HepG2 (cell line): ENCODE measurements around the gene CES2. TPM values are rescaled to one million over a fixed set of nuclear protein-coding genes. Genes with fewer than 3 reads are reported as not detected.

ENCODE experiments used
- ATF2 ChIP-seq: sonication (generic); formaldehyde crosslinking; IDR thresholded peaks from 2 replicates; pipeline ENCODE4 v1.4.0; 2020; ENCODE audit warnings: missing genetic modification reagents
- EED ChIP-seq: sonication (generic); formaldehyde crosslinking; IDR thresholded peaks from 2 replicates; pipeline ENCODE4 v1.5.0; 2020; ENCODE audit warnings: mild to moderate bottlenecking, missing genetic modification reagents
- HBP1 ChIP-seq: IDR thresholded peaks from 2 replicates; pipeline ENCODE4 v1.6.1; 2016; ENCODE audit warnings: low read depth, control low read depth
- HNF4A ChIP-seq: sonication (generic); formaldehyde crosslinking; IDR thresholded peaks from 2 replicates; pipeline ENCODE4 v1.4.0; 2020; ENCODE audit warnings: missing genetic modification reagents
- NFYB ChIP-seq: sonication (generic); formaldehyde crosslinking; IDR thresholded peaks from 2 replicates; pipeline ENCODE4 v1.4.0; 2020; ENCODE audit warnings: missing genetic modification reagents
- PBX2 ChIP-seq: IDR thresholded peaks from 2 replicates; pipeline ENCODE4 v1.6.1; 2016; ENCODE audit warnings: control low read depth
- SRF ChIP-seq: IDR thresholded peaks from 2 replicates; pipeline ENCODE4 v1.6.1; 2011; ENCODE audit warnings: mild to moderate bottlenecking, low read depth, low read length, moderate library complexity
- TEAD2 ChIP-seq: sonication (generic); formaldehyde crosslinking; IDR thresholded peaks from 2 replicates; pipeline ENCODE4 v1.9.0; 2021; ENCODE audit warnings: missing genetic modification reagents
- UBTF ChIP-seq: sonication (generic); formaldehyde crosslinking; IDR thresholded peaks from 2 replicates; pipeline ENCODE4 v1.4.0; 2020; ENCODE audit warnings: mild to moderate bottlenecking, missing genetic modification reagents
- ZNF414 ChIP-seq: sonication (generic); formaldehyde crosslinking; IDR thresholded peaks from 2 replicates; pipeline ENCODE4 v1.5.0; 2020; ENCODE audit warnings: missing genetic modification reagents
- ZNF510 ChIP-seq: sonication (generic); formaldehyde crosslinking; IDR thresholded peaks from 2 replicates; pipeline ENCODE4 v1.4.0; 2020; ENCODE audit warnings: low read depth, mild to moderate bottlenecking, missing genetic modification reagents
- ZNF598 ChIP-seq: sonication (generic); formaldehyde crosslinking; IDR thresholded peaks from 2 replicates; pipeline ENCODE4 v1.5.1; 2020; ENCODE audit warnings: mild to moderate bottlenecking, missing genetic modification reagents, borderline replicate concordance
- ZNF670 ChIP-seq: sonication (generic); formaldehyde crosslinking; IDR thresholded peaks from 2 replicates; pipeline ENCODE4 v1.8.0; 2022; ENCODE audit warnings: mild to moderate bottlenecking, missing genetic modification reagents, borderline replicate concordance
- ZNF800 ChIP-seq: sonication (generic); formaldehyde crosslinking; IDR thresholded peaks from 2 replicates; pipeline ENCODE4 v1.4.0; 2020; ENCODE audit warnings: missing genetic modification reagents
- ZSCAN25 ChIP-seq: sonication (generic); formaldehyde crosslinking; IDR thresholded peaks from 2 replicates; pipeline ENCODE4 v1.8.0; 2022; ENCODE audit warnings: mild to moderate bottlenecking, missing genetic modification reagents
- polyA plus RNA-seq, 8 experiments: library from polyadenylated mRNA; depleted of rRNA in 3 of 8; stranded (reverse) in 7 of 8; unstranded in 1 of 8; fragments of >200 nt; fragmentation: Illumina TruSeq in 4 of 8; extraction: Trizol in 4 of 8; gene quantifications; 2 replicates each; pipeline versions ENCODE4 v1.2.1 to v1.2.3, GENCODE V29; 2011 to 2016; ENCODE audit warnings: low read depth in 4 of 8, missing spikeins in 1 of 8, mixed read lengths in 1 of 8; ENCODE audit not compliant: insufficient read depth in 1 of 8
- total RNA-seq, 5 experiments: library from RNA; depleted of rRNA; stranded (reverse); fragments of >200 nt; fragmentation: Illumina TruSeq; extraction: Trizol; gene quantifications; 2 replicates each; pipeline ENCODE4 v1.2.3, GENCODE V29; 2016; ENCODE audit warnings: low read depth in 1 of 5

Gene CES2
- total and polyA plus RNA-seq, 2 of the 13 experiments (the other 11 are each of a cell fraction or from before 2014, with no cell fraction given): 50.6 to 63.8 TPM

GRCh38 chr16:66977341-66978113 lies 42.2 kb downstream of the CES2 start (continued):
- no peak for TF ChIP-seq ZNF800 (CRISPR knock-in tag)
- peak; percentile 75; the same call in 1 of the 2 replicates for TF ChIP-seq ZNF510
- TF ChIP-seq TEAD2: no peak
- TF ChIP-seq PBX2: no peak
- peak; percentile 89; the same call in 1 of the 2 replicates for TF ChIP-seq ZNF598
- TF ChIP-seq EED (CRISPR knock-in tag): peak; percentile 96
- TF ChIP-seq SRF: no peak
- peak; percentile 74; the same call in 1 of the 2 replicates for TF ChIP-seq HBP1 (CRISPR knock-in tag)
- peak; percentile 78 for TF ChIP-seq ZSCAN25 (CRISPR knock-in tag)
- no peak for TF ChIP-seq ZNF670 (CRISPR knock-in tag)
- TF ChIP-seq ZNF414 (CRISPR knock-in tag): 0 out of 2 replicates have a peak, but pooled peaks have one; percentile 57
- no peak for TF ChIP-seq HNF4A (CRISPR knock-in tag)
- 0 out of 2 replicates have a peak, but pooled peaks have one; percentile 12 for TF ChIP-seq NFYB (CRISPR knock-in tag)
- TF ChIP-seq UBTF: peak; percentile 70; the same call in 1 of the 2 replicates
- peak; percentile 75; the same call in 1 of the 2 replicates for TF ChIP-seq ATF2 (CRISPR knock-in tag)
